Activated CD4-positive, CD25-positive, alpha-beta regulatory T cell treated with anti-CD3 and anti-CD28 coated beads, Interleukin-2, amount 50 U/mL, for 24 hours (primary cell): ENCODE data around the gene TBC1D10A.

ENCODE experiments used
- ATAC-seq, 2 donors: fragments of 150-1000 bp; cut with Tn5 transposase; one replicate each; pipeline ENCODE4 v1.10.0; 2021; ENCODE audit warnings: mild to moderate bottlenecking in 1 of 2, moderate library complexity in 1 of 2

The TBC1D10A gene

DNA sequence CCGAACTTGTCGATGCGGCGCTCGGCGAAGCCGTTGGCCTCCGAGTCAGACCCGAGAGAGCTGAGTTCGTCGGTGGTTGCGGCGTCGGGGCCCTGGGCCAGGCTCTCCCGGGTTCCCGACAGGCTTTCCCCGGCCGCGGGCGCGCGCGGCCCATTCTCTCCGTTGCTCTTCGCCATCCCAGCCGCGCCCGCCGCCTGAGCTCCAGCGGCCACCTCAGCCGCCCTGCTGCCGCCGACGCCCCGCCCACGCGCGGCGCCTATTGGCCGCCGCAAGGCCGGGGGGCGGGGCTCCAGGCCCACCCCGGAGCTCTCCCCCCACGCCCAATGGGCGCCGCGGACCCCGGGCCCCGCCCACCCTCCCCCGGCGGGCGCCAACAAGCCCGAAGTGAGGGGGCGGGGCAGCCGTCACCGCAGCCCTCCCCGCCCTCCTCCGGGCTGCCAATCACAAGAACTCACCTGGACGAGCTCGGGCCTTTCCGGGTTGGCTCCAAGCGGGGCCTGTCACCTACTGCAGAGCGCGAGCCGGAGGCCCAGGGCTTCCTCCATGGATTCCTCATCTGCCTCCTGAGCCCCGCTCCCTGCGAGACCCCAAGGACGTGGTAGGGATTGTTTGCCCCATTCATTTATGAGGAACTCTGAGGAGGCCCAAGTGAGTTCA lies at the start of gene TBC1D10A:
TBC1D10A (minus strand) TSS at position 236 of the 657 bp plus-strand sequence; CDS start at position 176, 60 bp downstream.
- peak; percentile 93 to 96 for ATAC-seq

- ATAC-seq, result no peak
Observed at GRCh38 chr22:30375312-30375849, 48.6 kb upstream of the TBC1D10A start.

DNA sequence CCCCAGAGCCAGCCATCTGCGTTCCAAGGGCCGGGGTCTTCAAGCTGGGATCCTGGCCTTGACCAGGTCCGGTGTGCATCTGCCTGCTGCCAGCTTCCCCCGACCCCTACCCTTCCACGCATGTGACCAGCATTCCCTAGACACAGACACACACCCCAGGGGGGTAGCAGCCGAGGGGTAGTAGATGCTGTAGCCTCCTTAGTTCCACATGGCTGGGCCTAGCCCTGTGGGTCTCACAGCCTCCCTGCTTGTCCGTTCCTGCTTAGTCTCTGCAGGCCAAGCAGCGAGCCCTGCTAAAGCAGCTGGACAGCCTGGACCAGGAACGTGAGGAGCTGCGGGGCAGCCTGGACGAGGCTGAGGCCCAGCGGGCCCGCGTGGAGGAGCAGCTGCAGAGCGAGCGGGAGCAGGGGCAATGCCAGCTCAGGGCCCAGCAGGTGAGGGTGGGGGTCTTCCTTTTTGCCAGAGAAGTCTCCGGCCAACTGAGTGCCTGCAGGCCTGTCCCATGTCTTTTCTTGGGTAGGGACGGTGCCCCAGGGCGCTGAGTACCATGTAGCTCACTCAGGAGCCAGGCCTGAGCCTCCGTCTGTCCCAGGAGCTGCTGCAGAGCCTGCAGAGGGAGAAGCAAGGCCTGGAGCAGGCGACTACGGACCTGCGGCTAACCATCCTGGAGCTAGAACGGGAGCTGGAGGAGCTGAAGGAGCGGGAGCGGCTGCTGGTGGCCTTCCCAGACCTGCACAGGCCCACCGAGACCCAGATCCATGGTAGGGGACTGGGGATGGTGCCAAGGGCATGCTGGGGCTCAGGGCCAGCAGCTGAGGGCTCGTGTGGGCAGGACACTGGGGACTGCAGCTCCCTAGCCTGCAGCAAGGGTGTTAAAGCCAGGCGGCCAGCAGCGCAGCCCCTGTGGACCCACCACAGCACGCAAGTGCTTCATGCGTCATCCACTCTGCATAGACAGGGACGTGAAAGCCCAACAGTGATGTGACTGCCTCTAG lies 46.9 kb upstream of the TBC1D10A start:
- no peak for ATAC-seq

- no peak for ATAC-seq
Observed at GRCh38 chr22:30372915-30373314, 46.2 kb upstream of the TBC1D10A start.

- ATAC-seq, result no peak
Observed at GRCh38 chr22:30371981-30372380, 45.2 kb upstream of the TBC1D10A start.

- no peak for ATAC-seq
Observed at GRCh38 chr22:30371321-30371720, 44.6 kb upstream of the TBC1D10A start.

DNA sequence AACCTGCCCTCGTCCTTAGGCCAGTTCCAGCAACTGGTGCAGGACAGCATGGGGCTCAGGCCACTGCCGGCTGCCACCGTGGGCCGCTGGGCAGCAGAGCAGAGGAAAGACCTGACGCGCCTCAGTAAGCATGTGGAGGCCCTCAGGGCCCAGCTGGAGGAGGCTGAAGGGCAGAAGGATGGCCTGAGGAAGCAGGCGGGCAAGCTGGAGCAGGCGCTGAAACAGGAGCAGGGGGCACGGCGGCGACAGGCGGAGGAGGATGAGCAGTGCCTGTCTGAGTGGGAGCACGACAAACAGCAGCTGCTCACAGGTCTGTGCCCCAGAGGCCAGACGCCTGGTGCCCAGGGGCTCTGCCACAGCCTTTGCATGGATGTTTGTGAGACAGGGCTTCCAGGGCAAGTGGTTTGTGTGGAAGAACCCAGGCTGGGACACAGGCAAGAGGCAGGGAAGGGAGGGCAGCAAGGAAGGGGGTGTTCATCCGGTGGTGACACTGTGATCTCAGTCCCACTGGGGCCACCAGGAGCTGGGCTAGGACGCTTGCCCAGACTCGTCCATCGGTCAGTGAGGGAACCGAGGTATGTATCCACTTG lies 44.0 kb upstream of the TBC1D10A start:
- ATAC-seq, result no peak

DNA sequence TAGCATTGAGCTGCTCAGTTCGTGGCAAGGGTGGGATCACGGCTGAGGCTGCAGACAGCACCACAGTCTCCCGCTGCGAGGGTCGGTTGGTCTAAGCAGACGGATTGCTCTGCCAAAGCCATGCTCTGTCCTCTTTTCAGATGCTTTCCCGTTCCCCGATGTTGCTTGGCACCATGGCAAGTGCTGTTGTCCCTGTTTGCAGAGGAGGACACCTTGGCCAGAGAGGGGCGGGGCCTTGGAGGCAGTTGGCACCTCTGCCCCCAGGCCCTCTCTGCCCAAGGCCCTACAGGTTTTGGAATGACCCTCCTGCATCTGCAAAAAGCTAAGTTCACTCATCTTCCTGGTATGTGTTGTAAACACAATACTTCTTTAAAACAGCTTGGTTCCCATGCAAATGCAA lies 41.7 kb upstream of the TBC1D10A start:
- ATAC-seq, result no peak

- ATAC-seq, result no peak
Observed at GRCh38 chr22:30365891-30366290, 39.1 kb upstream of the TBC1D10A start.

- ATAC-seq, result no peak
Observed at GRCh38 chr22:30362651-30363281, 36.0 kb upstream of the TBC1D10A start.

GRCh38 chr22:30361916-30362650 lies 35.3 kb upstream of the TBC1D10A start:
- no peak for ATAC-seq

DNA sequence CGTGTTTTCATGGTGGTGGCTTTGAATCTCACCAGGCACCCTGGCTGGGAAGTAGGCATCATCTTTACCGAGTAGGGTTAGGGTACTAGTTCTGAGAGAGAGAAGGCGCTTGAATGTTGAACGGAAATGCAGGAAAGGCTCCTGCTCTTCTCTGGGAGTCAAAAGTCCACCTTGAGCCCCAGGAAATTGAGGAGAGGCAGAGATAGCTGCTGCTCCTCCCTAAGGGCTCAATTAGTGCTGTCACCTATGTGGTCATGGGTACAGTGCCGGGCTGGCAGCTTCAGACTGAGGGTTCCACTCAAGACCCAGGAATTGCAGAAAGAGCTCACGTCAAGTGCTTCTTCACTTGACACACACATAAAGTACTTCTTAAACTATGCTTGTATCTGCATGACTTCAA lies 31.8 kb upstream of the TBC1D10A start:
- ATAC-seq, result no peak

GRCh38 chr22:30357650-30358215 lies 31.0 kb upstream of the TBC1D10A start:
- ATAC-seq, result no peak

- ATAC-seq, result no peak
Observed at GRCh38 chr22:30357236-30357570, 30.5 kb upstream of the TBC1D10A start.

DNA sequence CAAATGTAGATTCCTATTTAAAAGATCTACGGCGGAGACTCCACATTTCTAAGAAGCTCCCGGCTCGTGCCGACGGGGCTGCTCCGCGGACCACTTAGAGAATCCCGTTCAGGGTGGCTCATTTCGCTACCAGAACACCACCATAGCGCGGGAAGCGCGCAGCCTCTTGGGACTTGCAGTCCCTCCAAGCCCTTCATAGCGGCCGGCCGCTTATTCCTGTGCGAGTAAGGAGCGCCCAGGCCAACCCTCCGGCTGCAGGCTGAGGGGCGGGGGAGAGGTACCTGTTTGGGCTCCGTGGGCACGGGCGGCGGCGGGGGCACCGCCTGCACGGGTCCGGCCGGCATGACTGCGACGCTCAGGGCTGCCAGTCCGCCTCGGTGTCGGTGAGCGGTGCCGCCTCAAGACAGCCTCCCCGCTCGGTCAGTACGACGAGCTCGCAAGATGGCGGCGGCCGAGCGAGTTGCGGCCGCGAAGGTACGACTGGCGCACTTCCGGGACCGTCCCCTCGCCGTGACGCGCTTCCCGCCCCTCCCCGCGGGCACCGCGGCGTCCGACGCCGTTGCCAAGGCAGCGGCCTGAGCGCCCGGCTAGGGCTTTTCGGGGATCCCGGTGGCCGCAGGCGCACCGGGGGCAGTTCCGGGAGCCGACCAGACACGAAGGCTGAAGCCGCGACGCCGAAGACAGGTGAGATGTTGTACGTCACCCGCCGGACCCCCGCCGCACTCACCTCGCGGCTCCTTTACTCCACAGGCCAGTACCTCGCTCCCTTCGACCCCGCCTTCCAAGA lies 29.9 kb upstream of the TBC1D10A start, which contains the start of the genes CCDC157 and SF3A1:
CCDC157 (plus strand) TSS at position 559 of the 787 bp plus-strand sequence. CDS start 8,994 bp downstream, outside the sequence.
SF3A1 (minus strand) TSS at position 446 of the 787 bp plus-strand sequence; CDS start at position 344, 102 bp downstream.
- peak; percentile 96 for ATAC-seq

DNA sequence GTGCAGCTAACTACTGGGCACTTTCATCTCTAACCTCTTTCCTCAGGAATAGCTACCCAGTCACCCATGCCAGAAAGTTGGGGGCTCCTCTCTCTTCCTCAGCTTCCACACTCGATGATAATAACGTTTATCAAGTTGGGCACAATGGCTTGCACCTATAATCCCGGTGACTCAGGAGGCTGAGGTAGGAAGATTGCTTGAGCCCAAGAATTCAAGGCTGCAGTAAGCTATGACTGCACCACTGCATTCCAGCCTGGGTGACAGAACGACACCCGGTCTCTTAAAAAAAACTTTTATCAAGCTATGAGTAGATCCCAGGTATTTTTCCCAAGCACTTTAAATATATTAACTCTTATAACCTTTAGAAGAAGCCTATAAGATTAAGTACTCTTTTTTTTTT lies 27.9 kb upstream of the TBC1D10A start:
- no peak for ATAC-seq

DNA sequence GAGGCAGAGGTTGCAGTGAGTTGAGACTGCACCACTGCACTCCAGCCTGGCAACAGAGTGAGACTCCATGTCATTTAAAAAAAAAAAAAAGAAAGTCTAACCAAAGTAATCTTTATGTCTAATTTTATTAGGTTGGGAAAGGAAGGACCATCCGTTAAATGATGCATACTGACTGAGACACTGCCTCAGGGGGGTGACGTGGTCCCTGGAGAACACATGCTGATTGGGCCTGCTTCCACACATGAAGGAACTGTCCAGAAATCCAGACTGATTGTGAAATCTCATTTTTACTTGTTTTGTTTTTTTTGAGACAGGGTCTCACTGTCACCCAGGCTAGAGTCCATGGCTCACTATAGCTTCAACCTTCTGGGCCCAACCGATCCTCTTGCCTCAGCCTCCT lies 24.5 kb upstream of the TBC1D10A start:
- no peak for ATAC-seq

- ATAC-seq, result no peak
Observed at GRCh38 chr22:30348809-30349208, 22.1 kb upstream of the TBC1D10A start.

GRCh38 chr22:30348404-30348803 lies 21.7 kb upstream of the TBC1D10A start:
- peak in 1 of 2 donors; percentile 24 for ATAC-seq

GRCh38 chr22:30347255-30347892 lies 20.6 kb upstream of the TBC1D10A start:
- peak; percentile 93 to 95 for ATAC-seq
